CMK (cell line): ENCODE results near the gene ZNF474.
"Not testable (repeated sequence)": the region's sequence is repeated elsewhere in the genome, so short reads cannot be mapped to it uniquely, and the experiment has no call there.

Experiments used
- DNase-seq: peaks from one replicate; pipeline ENCODE4 v3.0.0-alpha.2; 2010; ENCODE audit warnings: low read depth

ZNF474 gene

GRCh38 chr5:122129306-122129705 is at the start of gene ZNF474:
Gene ZNF474 (plus strand): TSS chr5:122129546. CDS start chr5:122151991, 22,445 bp downstream.
- DNase-seq, result no peak

GRCh38 chr5:122081541-122081940 is 47.8 kb upstream of the ZNF474 start:
- no peak for DNase-seq

- DNase-seq, result no peak
These were observed 45.8 kb upstream of the ZNF474 start for GRCh38 chr5:122083535-122083934.

GRCh38 chr5:122085041-122085440 is 44.3 kb upstream of the ZNF474 start:
- DNase-seq, result no peak

GRCh38 chr5:122089096-122090013 is 40.0 kb upstream of the ZNF474 start:
- no peak for DNase-seq

GRCh38 chr5:122091936-122092600 is 37.3 kb upstream of the ZNF474 start:
- no peak for DNase-seq

GRCh38 chr5:122093415-122094180 is 35.7 kb upstream of the ZNF474 start:
- DNase-seq, result no peak

- DNase-seq, result not testable (repeated sequence)
These were observed 35.1 kb upstream of the ZNF474 start for GRCh38 chr5:122094251-122094650.

- no peak for DNase-seq
These were observed 34.2 kb upstream of the ZNF474 start for GRCh38 chr5:122095158-122095557.

- DNase-seq, result no peak
These were observed 32.0 kb upstream of the ZNF474 start for GRCh38 chr5:122097391-122097790.

- no peak for DNase-seq
These were observed 30.1 kb upstream of the ZNF474 start for GRCh38 chr5:122099060-122099790.

- DNase-seq, result no peak
These were observed 27.6 kb upstream of the ZNF474 start for GRCh38 chr5:122101636-122102285.

GRCh38 chr5:122102825-122103224 is 26.5 kb upstream of the ZNF474 start:
- DNase-seq, result no peak

- no peak for DNase-seq
These were observed 23.4 kb upstream of the ZNF474 start for GRCh38 chr5:122105909-122106308.

GRCh38 chr5:122107016-122107415 is 22.3 kb upstream of the ZNF474 start:
- no peak for DNase-seq

- DNase-seq, result no peak
These were observed 18.4 kb upstream of the ZNF474 start for GRCh38 chr5:122110987-122111386.

GRCh38 chr5:122111460-122111859 is 17.9 kb upstream of the ZNF474 start:
- DNase-seq, result no peak

- DNase-seq, result no peak
These were observed 17.3 kb upstream of the ZNF474 start for GRCh38 chr5:122112063-122112462.

GRCh38 chr5:122112733-122113558 is 16.4 kb upstream of the ZNF474 start:
- DNase-seq, result peak; percentile 49

GRCh38 chr5:122114501-122114900 is 14.8 kb upstream of the ZNF474 start:
- DNase-seq, result no peak
